ENCODE measurements around the gene ABHD18. TPM values are rescaled to one million over a fixed set of nuclear protein-coding genes. Genes with fewer than 3 reads are reported as not detected.
"Not testable (repeated sequence)": the region's sequence is repeated elsewhere in the genome, so short reads cannot be mapped to it uniquely, and the experiment has no call there.

The ABHD18 gene
- 10 to 100 TPM in 2 of 4 donors, 1 to 10 TPM in 2; 8.5 to 10.4 (median 9.4) TPM for total RNA-seq
- polyA plus RNA-seq: 4.1 TPM
- long read RNA-seq, donor 1, full-length matches to known transcripts: 10 of 16 reads
- long read RNA-seq, donor 1, partial matches to known transcripts: 3 of 16 reads
- long read RNA-seq, donor 1, other reads (novel, unspliced or antisense): 3 of 16 reads
- long read RNA-seq, donor 2, full-length matches to known transcripts: 1 of 2 reads
- long read RNA-seq, donor 2, partial matches to known transcripts: 0 of 2 reads
- long read RNA-seq, donor 2, other reads (novel, unspliced or antisense): 1 of 2 reads
- long read RNA-seq, donor 3, full-length matches to known transcripts: 7 of 19 reads
- long read RNA-seq, donor 3, partial matches to known transcripts: 3 of 19 reads
- long read RNA-seq, donor 3, other reads (novel, unspliced or antisense): 9 of 19 reads
- long read RNA-seq, donor 4, full-length matches to known transcripts: 2 of 6 reads
- long read RNA-seq, donor 4, partial matches to known transcripts: 3 of 6 reads
- long read RNA-seq, donor 4, other reads (novel, unspliced or antisense): 1 of 6 reads

DNA sequence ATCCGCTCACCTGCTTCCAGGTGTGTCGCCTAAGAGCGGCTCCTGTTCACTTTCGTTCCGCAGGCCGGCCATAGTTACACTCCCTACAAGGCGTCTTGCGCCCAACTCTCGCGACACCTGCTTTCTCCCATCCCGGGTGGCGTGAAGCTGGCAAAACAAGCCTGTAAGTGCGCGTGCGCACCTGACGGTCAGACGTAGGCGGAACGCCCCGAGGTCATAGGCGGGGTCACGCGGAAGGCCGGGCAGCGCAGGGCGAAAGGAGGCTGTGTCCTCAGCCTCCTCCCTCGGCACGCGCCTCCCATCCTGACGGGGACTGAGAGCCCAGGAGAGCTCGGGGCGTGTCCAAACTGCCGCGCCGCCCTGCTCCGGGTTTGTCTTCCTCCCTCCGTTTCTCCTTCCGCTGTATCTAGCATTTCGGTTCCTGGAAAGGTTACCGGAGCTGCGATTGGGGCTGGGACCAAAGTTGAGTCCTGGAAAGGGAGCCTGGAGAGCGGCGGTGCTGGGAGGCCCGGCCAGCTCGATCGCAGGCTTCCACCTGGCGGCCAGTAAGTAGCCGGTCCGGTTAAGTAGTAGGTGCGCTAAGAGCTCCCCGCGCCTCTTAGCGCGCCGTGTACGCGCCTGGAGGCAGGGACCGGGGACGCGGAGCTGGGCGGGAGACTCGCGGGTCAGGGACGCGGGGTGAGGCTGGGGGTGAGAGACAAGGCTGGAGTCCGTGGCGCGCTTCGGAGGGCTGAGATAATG, at the start of gene ABHD18, which contains the start of gene MFSD8:
ABHD18 (plus strand) TSS at position 345 of the 741 bp plus-strand sequence. CDS start 17,550 bp downstream, outside the sequence.
MFSD8 (minus strand) TSS at position 112 of the 741 bp plus-strand sequence; CDS start at position 72, 40 bp downstream.
- Histone ChIP-seq H3K4me3 (ENCODE audit: low read length) (peak within 1 kb of the TSS; percentile 79), H3K27me3 (ENCODE audit: control insufficient read depth, insufficient read depth) (no peaks in the 10 kb centered on the region), H3K9me3 (ENCODE audit: control insufficient read depth, low read length) (no peaks in the 10 kb centered on the region), H3K4me1 (ENCODE audit: control insufficient read depth, insufficient read depth, low read length) (no peaks in the 10 kb centered on the region), H3K27ac (ENCODE audit: low read length) (peak within 1 kb of the TSS; percentile 74)
- DNase-seq (peak; percentile 100), ATAC-seq (peak; percentile 99)
- intact Hi-C loops (cut with DNase I): loop anchor here in 1 of 4 donors (5.0 kb wide), 1 partner anchor 183 kb away; the partner anchor contains the start of gene HSPA4L
- WGBS: under 1% methylated on average over 69 of the region's 69 CpGs

DNA sequence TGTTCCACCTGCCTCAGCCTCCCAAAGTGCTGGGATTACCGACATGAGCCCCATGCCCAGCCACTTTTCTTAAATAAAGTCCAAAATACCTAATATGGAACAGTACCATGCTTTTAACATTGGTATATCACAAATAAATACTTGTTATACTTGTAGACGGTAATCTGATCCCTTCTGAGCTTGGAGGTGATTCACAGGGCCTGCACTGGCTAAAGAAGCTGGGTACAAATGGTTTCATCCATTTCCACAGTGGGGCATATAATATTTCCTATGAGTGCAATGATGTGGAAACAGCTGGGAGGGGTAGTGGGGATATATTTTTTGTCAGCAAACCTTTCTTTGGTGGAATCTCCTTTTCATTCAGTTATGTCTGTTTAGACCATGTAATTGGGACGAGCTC, 48.7 kb upstream of the ABHD18 start:
- ATAC-seq: no peak
- WGBS: 95% methylated on average over 3 of the region's 3 CpGs
- intact Hi-C loops (cut with DNase I): no loop called here

DNA sequence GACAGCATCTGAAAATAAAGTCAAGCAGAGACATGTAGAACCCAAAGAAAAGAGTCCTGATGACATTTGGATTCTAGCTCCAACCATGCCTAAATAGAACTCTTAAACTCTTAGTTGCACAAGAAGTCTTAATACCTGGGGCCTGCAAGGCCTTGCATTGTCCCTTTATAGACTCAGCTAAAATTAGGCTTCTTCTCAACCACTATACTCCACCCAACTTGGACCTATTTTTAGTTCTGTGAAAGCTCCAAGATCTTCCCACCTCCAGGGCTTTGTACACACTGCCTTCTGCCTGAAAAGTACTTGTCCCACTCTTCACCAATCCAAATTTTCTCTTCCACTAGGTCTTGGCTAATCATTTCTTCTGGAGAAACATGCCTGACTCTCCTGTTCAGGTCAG, 48.1 kb upstream of the ABHD18 start:
- DNase-seq (no peak), ATAC-seq (peak in 1 of 2 donors; percentile 56)
- Histone ChIP-seq H3K4me3 (ENCODE audit: low read length) (no peak overlapping the region), H3K27ac (ENCODE audit: low read length) (no peak overlapping the region), H3K4me1 (ENCODE audit: control insufficient read depth, insufficient read depth, low read length) (no peaks in the 10 kb centered on the region), H3K9me3 (ENCODE audit: control insufficient read depth, low read length) (no peaks in the 10 kb centered on the region), H3K27me3 (ENCODE audit: control insufficient read depth, insufficient read depth) (no peaks in the 10 kb centered on the region)
- intact Hi-C loops (cut with DNase I): no loop called here

More for the DNA sequence above, 48.7 kb upstream of the ABHD18 start:
- no peak overlapping the region for H3K27ac ChIP-seq (ENCODE audit: low read length)
- DNase-seq: no peak
- H3K9me3 ChIP-seq (ENCODE audit: control insufficient read depth, low read length): no peaks in the 10 kb centered on the region
- no peaks in the 10 kb centered on the region for H3K4me1 ChIP-seq (ENCODE audit: control insufficient read depth, insufficient read depth, low read length)
- H3K4me3 ChIP-seq (ENCODE audit: low read length): no peak overlapping the region
- no peaks in the 10 kb centered on the region for H3K27me3 ChIP-seq (ENCODE audit: control insufficient read depth, insufficient read depth)

DNA sequence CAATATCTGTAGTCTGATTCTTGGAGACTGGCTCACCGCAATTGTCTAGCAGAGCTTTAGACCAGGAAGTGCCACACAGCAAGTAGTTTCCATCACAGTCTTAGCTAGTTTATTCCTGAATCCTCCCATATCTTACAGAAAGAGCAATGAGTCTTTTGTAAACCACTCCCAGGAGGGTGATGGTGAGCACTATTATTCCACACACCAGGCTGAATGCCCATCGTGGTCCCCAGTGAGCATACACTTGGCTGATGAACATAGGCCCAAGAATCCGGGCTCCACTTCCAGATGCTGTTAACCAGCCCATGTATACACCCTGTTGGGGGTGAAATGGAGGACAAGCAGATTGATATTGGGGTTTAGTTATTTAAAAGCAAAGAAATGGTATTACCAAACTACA, 44.7 kb upstream of the ABHD18 start:
- Histone ChIP-seq H3K27ac (ENCODE audit: low read length) (no peak overlapping the region), H3K4me1 (ENCODE audit: control insufficient read depth, insufficient read depth, low read length) (no peaks in the 10 kb centered on the region), H3K4me3 (ENCODE audit: low read length) (no peak overlapping the region), H3K9me3 (ENCODE audit: control insufficient read depth, low read length) (no peaks in the 10 kb centered on the region), H3K27me3 (ENCODE audit: control insufficient read depth, insufficient read depth) (no peaks in the 10 kb centered on the region)
- intact Hi-C loops (cut with DNase I): no loop called here
- no peak for ATAC-seq
- WGBS: 80% methylated on average over 3 of the region's 3 CpGs
- DNase-seq: peak in 2 of 3 donors; percentile 15 to 40

DNA sequence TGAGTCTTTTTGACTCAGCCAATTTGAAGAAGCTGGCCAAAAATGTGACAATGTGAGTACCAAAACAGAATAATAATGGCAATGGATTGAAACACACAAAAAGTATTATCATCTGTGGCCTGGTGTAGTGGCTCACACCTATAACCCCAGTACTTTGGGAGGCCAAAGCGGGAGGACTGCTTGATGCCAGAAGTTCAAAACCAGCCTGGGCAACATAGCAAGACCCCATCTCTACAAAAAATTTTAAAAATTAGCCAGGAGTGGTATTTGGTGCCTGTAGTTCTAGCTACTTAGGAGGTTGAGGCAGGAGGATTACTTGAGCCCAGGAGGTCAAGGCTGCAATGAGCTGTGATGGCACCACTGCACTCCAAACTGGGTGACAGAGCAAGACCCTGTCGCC, 43.0 kb upstream of the ABHD18 start:
- intact Hi-C loops (cut with DNase I): no loop called here
- no peak for DNase-seq
- Histone ChIP-seq H3K27me3 (ENCODE audit: control insufficient read depth, insufficient read depth) (no peaks in the 10 kb centered on the region), H3K27ac (ENCODE audit: low read length) (no peak overlapping the region), H3K4me3 (ENCODE audit: low read length) (no peak overlapping the region), H3K4me1 (ENCODE audit: control insufficient read depth, insufficient read depth, low read length) (no peaks in the 10 kb centered on the region), H3K9me3 (ENCODE audit: control insufficient read depth, low read length) (no peaks in the 10 kb centered on the region)
- 98% methylated on average over 2 of the region's 2 CpGs for WGBS
- ATAC-seq: no peak

DNA sequence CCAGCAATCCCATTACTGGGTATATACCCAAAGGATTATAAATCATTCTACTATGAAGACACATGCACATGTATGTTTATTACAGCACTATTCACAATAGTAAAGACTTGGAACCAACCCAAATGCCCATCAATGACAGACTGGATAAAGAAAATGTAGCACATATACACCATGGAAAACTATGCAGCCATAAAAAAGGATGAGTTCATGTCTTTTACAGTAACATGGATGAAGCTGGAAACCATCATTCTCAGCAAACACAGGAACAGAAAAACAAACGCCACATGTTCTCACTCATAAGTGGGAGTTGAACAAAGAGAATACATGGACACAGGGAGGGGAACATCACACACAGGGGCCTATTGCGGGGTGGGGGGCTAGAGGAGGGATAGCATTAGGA, 39.5 kb upstream of the ABHD18 start:
- H3K27me3 ChIP-seq (ENCODE audit: control insufficient read depth, insufficient read depth); H3K9me3 ChIP-seq (ENCODE audit: control insufficient read depth, low read length); ATAC-seq; DNase-seq; H3K4me3 ChIP-seq (ENCODE audit: low read length); H3K27ac ChIP-seq (ENCODE audit: low read length); intact Hi-C loops (cut with DNase I); H3K4me1 ChIP-seq (ENCODE audit: control insufficient read depth, insufficient read depth, low read length): not testable (repeated sequence)
- 96% methylated on average over 2 of the region's 2 CpGs for WGBS

DNA sequence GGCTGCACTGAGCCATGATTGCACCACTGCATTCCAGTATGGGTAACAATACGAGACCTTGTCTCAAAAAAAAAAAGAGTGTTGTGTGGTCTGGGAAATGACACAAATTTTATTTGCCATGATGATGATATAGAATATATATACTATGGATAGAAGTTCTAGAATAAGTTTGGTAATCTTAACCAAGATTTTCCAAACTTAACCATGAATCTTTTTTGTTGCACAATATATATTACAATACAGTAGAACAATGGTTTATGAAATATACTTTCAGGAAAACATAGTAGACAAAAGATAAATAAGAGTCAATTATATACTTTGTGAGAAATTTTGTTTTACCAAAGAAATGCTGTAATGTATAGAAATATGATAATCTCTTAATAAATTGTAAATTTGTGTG, 35.0 kb upstream of the ABHD18 start:
- no peaks in the 10 kb centered on the region for H3K9me3 ChIP-seq (ENCODE audit: control insufficient read depth, low read length)
- no peak overlapping the region for H3K27ac ChIP-seq (ENCODE audit: low read length)
- intact Hi-C loops (cut with DNase I): no loop called here
- WGBS: 92% methylated on average over 1 of the region's 1 CpG
- no peaks in the 10 kb centered on the region for H3K4me1 ChIP-seq (ENCODE audit: control insufficient read depth, insufficient read depth, low read length)
- ATAC-seq: no peak
- no peak for DNase-seq
- no peak overlapping the region for H3K4me3 ChIP-seq (ENCODE audit: low read length)
- no peaks in the 10 kb centered on the region for H3K27me3 ChIP-seq (ENCODE audit: control insufficient read depth, insufficient read depth)

DNA sequence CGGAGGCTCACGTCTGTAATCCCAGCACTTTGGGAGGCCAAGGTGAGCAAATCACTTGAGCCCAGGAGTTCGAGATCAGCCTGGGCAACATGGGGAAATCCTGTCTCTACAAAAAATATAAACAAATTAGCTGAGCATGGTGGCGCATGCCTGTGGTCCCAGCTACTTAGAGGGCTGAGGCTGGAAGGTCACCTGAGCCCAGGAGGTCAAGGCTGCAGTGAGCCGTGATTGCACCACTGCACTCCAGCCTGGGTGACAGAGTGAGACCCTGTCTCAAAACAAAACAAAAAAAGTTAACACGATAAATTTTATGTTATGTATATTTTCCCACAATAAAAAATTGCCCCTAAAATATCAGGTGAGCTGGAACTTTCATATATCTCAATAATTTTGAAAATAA, 33.4 kb upstream of the ABHD18 start:
- 91% methylated on average over 6 of the region's 6 CpGs for WGBS
- ATAC-seq; H3K27me3 ChIP-seq (ENCODE audit: control insufficient read depth, insufficient read depth); intact Hi-C loops (cut with DNase I); H3K27ac ChIP-seq (ENCODE audit: low read length); H3K4me1 ChIP-seq (ENCODE audit: control insufficient read depth, insufficient read depth, low read length); H3K9me3 ChIP-seq (ENCODE audit: control insufficient read depth, low read length); DNase-seq; H3K4me3 ChIP-seq (ENCODE audit: low read length): not testable (repeated sequence)

DNA sequence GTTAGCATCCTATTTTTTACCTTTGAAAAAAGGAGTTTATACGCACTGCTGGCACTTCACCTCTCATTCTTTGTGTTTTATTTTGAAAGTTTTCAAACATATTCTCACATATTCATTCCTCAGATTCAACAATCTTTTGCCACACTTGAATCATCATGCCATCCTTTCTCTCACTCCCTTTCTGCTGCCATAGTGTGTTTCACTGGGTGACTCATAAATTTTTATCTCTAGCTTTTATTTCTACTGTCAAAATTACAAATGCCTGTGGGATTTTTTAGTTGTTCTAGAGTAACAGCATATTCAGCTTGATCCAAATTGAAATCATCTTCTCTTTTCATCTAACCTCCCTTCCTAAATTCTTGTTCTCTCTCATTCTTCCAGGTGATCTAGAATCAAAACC, 28.2 kb upstream of the ABHD18 start:
- intact Hi-C loops (cut with DNase I): no loop called here
- Histone ChIP-seq H3K4me1 (ENCODE audit: control insufficient read depth, insufficient read depth, low read length) (no peaks in the 10 kb centered on the region), H3K27ac (ENCODE audit: low read length) (no peak overlapping the region), H3K4me3 (ENCODE audit: low read length) (no peak overlapping the region), H3K27me3 (ENCODE audit: control insufficient read depth, insufficient read depth) (no peaks in the 10 kb centered on the region), H3K9me3 (ENCODE audit: control insufficient read depth, low read length) (no peaks in the 10 kb centered on the region)
- DNase-seq: no peak
- no peak for ATAC-seq
- 99% methylated on average over 1 of the region's 1 CpG for WGBS

DNA sequence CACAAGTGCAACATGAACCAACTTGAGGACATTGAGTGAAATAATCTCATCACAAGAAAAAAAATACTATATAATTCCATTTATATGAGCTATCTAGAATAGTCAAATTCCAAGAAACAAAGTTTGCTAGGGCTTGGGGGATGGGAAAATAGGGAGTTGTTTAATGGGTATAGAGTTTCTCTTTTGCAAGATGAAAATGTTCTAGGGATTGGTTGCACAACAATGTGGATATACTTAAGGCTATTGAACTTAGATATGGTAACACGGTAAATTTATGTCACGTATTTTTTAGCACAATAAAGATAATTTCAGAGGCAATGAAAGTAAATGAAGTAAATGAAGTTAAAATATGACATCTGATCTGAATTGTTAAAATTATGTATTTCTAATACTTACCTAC, 8.1 kb upstream of the ABHD18 start:
- no peak overlapping the region for H3K27ac ChIP-seq (ENCODE audit: low read length)
- intact Hi-C loops (cut with DNase I): no loop called here
- H3K4me1 ChIP-seq (ENCODE audit: control insufficient read depth, insufficient read depth, low read length): no peaks in the 10 kb centered on the region
- DNase-seq (no peak), ATAC-seq (no peak)
- H3K9me3 ChIP-seq (ENCODE audit: control insufficient read depth, low read length): no peaks in the 10 kb centered on the region
- no peak overlapping the region for H3K4me3 ChIP-seq (ENCODE audit: low read length)
- no peaks in the 10 kb centered on the region for H3K27me3 ChIP-seq (ENCODE audit: control insufficient read depth, insufficient read depth)
- 96% methylated on average over 2 of the region's 2 CpGs for WGBS

DNA sequence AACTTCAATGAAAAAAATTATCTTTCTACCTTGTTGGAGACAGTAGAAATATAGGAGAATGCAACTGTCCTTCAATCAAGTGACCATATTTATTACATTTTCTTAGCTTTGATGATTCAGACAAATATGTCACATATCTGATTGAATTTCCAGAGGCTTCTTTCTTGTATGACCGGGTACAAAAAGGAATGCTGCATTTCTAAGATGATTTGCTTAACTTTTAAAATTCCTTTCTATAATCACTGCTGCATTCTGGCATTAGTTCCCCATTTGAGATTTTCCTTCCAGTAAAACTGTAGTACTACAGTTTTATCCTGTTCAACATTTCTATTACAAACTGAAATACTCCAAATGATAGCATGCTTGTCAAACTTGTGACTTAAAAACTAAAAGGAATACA, 5.4 kb upstream of the ABHD18 start:
- DNase-seq (no peak), ATAC-seq (no peak)
- intact Hi-C loops (cut with DNase I): no loop called here
- Histone ChIP-seq H3K27me3 (ENCODE audit: control insufficient read depth, insufficient read depth) (no peaks in the 10 kb centered on the region), H3K4me1 (ENCODE audit: control insufficient read depth, insufficient read depth, low read length) (no peaks in the 10 kb centered on the region), H3K27ac (ENCODE audit: low read length) (no peak overlapping the region), H3K4me3 (ENCODE audit: low read length) (no peak overlapping the region), H3K9me3 (ENCODE audit: control insufficient read depth, low read length) (no peaks in the 10 kb centered on the region)
- WGBS: 58% methylated on average over 1 of the region's 1 CpG
